ENCODE data around the gene RAB42.

The RAB42 gene

GRCh38 chr1:28591708-28592320 lies at the start of gene RAB42:
TSS of gene RAB42 (plus strand) at chr1:28592265. CDS start at chr1:28592512, 247 bp downstream.
- DNase-seq, result no peak

DNA sequence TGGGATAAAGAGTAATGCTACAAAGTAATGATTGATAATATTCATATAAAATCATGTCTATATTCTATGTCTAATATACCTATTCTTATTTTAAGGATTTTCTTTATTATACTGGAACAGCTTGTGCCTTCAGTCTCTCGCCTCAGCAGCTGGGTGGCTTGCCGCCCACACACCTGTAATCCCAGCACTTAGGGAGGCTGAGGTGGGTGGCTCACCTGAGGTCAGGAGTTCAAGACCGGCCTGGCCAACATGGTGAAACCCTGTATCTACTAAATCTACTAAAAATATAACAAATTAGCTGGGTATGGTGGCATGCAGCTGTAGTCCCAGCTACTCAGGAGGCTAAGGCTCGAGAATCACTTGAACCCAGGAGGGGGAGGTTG lies 46.8 kb upstream of the RAB42 start:
- DNase-seq, result no peak

DNA sequence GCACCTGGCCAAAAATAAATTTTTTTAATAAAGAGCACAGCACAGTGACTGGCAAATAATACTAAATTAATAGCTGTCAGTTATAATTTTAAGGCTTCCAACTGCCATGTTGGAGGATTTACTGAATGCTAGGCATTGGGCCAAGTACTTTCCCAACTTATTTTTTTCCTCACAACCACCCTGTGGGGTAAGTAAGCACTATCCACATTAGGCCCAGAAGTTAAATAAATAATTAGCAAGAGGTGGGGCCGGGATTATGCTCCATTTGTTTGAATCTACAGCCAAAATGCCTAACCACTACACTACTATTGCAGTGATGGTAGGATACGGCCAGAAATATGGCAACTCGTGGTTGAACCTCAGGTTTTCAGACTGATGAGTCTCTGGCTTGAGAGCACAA lies 43.7 kb upstream of the RAB42 start:
- no peak for DNase-seq

DNA sequence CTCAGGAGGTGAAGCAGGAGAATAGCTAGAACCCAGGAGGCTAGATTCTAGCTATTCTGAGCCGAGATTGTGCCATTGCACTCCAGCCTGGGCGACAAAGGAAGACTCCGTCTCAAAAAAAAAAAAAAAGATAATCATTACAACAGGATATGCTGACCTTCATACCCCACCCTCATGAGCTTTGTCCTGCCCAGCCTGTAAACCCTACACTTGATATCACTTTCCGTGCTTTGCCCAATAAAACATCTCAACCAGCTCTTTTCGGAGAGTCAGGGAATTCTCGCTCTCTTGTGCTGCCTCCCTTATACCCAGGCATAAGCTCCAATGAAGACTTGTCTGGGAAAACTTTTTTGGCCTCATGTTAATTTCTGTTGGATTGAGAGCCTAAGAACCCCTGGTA lies 40.7 kb upstream of the RAB42 start:
- no peak for DNase-seq

DNA sequence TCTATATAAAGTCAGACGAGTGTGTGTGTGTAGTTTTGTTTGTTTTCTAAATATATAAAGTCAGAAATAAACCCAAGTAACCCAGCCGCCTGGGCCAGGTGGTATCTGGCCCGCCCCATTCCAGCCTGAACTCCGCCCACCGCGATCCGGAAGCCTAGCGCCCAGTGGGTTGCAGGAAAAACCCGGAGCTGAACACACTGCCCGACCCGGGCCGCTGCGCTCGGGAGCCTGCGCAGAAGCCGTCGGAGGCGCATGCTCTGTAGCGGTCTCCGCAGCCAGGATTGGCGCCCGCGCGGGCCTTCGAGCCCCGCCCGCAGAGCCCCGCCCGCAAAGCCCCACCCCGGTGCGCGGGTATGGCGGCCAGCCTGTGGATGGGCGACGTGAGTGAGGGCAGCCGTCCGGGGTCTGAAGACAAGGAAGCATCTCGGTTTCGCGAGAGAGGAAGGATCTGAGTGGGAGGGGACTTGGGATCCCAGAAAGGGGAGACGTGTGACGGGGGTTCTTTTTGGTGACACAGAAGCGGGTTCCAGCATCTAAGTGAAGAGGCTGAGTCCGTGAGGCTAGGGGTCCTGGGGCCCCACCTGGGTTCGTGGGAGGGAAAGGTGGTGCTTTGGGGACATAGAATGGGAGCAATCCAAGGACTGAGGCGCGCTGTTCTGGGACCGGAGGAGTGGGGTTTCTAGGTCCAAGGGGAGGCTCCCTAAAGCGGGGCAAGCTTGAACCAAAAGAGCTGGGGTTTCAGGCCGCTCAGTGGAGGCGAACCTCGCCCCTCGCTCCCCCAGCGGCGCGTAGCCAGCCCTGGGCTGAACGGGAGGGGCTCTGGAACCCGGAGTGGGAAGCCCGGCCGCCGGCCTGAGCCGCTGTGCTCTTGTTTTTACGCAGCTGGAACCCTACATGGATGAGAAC lies 39.1 kb upstream of the RAB42 start, which contains the start of gene TRNAU1AP:
TRNAU1AP (plus strand) TSS at position 328 of the 906 bp plus-strand sequence; CDS start at position 354, 26 bp downstream.
- DNase-seq, result peak; percentile 94

- no peak for DNase-seq
These were observed 31.2 kb upstream of the RAB42 start for GRCh38 chr1:28560886-28561285.

- no peak for DNase-seq
These were observed 27.8 kb upstream of the RAB42 start for GRCh38 chr1:28564310-28564709.

DNA sequence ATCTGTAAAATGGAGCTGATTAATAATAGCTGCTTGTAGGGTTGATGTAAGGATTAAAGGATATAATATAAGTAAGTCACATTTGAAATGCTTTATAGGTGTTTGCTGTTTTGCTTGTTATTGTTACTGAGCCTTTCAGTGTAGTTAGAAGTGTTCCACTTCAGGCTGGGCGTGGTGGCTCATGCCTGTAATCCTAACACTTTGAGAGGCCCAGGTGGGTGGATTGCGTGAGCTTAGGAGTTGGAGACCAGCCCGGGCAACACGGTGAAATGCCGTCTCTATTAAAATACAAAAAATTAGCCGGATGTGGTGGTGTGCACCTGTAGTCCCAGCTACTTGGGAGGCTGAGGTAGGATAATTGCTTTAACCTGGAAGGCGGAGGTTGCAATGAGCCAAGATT lies 27.0 kb upstream of the RAB42 start:
- no peak for DNase-seq

DNA sequence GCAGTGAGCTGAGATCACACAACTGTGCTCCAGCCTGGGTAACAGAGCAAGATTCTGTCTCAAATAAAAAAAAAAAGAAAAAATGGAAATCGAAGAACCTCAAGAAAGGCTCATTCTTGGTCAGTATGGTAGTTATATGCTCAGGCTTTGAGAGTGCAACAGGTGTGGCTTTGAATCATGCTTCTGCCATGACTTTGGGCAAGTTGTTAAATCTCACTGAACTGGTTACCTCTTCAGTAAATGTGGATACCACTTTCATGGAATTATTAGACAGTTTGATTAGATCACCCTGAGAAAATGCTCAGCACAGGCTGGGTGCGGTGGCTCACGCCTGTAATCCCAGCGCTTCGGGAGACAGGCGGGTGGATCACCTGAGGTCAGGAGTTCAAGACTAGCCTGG lies 26.3 kb upstream of the RAB42 start:
- no peak for DNase-seq

- no peak for DNase-seq
These were observed 25.1 kb upstream of the RAB42 start for GRCh38 chr1:28566931-28567330.

DNA sequence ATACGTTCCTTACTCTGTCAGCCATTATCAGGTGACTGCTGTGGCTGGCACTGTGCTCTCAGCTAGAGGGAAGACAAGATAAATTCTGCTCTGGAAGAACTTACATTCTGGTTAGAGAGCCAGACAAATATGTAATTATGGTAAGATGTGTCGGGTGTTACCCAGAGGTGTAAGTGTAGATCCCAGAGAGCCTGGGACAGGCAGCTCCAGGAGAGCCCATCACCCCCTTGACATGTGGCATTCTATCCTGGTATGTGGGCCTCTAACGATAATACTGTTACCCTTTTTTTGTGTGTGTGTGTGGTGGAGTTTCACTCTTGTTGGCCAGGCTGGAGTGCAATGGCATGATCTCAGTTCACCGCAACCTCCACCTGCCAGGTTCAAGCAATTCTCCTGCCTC lies 20.2 kb upstream of the RAB42 start:
- DNase-seq, result no peak

DNA sequence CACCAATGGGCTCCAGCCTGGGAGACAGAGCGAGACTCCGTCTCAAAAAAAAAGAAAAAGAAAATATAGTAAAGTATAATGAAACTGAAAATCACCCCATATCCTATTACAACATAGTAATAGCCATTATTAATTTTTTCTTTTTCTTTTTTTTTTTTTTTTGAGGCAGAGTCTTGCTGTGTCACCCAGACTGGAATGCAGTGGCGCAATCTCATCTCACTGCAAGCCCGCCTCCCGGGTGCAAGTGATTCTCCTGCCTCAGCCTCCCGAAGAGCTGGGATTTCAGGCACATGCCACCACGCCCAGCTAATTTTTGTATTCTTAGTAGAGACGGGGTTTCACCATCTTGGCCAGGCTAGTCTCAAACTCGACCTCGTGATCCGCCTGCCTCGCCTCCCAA lies 19.2 kb upstream of the RAB42 start:
- DNase-seq, result peak; percentile 13

DNA sequence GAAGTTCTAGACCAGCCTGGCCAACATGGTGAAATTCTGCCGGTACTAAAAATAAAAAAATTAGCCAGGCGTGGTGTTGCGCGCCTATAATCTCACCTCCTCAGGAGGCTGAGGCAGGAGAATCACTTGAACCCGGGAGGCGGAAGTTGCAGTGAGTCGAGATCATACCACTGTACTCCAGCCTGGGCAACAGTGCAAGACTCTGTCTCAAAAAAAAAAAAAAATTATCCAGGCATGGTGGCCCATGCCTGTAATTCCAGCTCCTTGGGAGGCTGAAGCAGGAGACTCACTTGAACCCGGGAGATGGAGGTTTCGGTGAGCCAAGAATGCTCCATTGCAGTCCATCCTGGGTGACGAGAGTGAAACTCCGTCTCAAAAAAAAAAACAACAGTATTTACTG lies 18.5 kb upstream of the RAB42 start:
- DNase-seq, result no peak

- DNase-seq, result peak; percentile 78
These were observed 14.9 kb upstream of the RAB42 start for GRCh38 chr1:28577052-28577678.

DNA sequence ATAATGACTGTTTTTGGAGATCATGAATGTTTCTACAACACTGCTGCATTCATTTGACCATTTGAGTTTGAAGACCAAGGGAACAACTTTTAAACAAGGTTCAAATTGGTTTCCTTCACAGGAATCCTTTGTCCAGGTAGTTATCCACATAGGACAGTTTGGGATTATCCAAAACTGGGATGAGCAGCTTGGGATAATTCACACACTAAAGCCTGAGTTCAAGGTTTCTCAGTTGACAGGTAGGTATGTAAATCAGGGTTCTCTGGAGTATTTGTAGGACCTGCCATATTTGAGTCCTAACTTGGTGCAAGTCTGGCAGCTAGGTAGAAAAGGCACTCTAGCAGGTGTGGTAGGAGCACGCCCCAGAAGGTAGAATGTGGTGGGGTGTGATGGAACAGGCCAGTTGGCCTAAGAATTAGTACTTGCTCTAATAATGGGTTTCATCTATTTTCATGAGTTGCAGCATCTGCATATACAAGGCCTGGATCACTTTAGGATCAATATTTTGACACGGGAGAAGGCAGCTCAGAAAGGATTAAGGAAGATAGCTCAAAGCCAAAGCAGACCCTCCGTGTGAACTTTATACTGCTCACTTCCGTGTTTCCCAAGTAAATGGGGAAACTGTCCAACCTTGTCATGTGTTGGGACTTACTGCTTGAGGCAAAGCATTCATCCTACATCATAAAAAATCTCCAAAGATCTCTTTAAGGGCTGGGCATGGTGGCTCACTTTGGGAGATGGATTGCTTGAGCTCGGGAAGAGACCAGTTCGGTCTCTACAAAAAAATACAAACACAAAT lies 14.1 kb upstream of the RAB42 start:
- DNase-seq, result peak; percentile 35

DNA sequence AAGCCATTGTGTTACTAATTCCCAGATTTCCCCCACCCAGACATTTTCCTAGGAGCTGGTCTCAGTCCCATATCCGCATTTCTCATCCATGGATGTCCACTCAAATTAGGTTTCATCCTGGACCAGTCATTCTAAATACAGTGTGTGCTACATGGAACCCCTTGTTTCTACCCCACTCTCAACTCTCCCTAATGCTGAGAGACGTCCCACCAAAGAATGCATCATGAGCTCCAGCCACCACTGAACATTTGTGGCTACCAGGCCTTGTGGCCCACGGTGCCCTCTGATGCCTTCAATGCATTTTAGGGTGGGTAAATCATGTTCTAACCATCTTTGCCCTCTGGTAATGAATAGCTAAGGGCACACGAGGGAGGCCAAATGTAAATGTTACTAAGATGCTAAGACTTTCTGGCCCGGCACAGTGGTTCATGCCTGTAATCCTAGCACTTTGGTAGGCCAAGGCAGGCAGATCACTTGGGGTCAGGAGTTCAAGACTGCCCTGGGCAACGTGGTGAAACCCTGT lies 13.3 kb upstream of the RAB42 start:
- DNase-seq, result no peak

DNA sequence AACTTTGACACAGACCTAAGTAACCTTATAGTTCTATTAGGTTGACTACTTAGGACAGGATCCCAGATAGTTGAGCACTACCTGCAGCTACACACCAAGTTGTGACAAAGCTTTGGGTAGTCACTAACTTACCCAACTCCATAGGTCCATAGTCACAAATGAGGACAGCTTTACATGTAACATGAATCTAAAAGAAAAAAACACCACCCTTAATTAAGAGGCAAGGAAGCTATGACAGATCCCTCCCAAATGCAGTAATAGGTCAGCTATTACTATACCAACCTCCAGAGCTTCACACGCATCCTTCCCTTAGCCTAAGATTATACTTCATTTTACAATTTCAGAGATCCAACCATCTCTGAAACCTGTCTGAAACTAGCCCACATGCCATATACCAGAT lies 12.7 kb upstream of the RAB42 start:
- no peak for DNase-seq

DNA sequence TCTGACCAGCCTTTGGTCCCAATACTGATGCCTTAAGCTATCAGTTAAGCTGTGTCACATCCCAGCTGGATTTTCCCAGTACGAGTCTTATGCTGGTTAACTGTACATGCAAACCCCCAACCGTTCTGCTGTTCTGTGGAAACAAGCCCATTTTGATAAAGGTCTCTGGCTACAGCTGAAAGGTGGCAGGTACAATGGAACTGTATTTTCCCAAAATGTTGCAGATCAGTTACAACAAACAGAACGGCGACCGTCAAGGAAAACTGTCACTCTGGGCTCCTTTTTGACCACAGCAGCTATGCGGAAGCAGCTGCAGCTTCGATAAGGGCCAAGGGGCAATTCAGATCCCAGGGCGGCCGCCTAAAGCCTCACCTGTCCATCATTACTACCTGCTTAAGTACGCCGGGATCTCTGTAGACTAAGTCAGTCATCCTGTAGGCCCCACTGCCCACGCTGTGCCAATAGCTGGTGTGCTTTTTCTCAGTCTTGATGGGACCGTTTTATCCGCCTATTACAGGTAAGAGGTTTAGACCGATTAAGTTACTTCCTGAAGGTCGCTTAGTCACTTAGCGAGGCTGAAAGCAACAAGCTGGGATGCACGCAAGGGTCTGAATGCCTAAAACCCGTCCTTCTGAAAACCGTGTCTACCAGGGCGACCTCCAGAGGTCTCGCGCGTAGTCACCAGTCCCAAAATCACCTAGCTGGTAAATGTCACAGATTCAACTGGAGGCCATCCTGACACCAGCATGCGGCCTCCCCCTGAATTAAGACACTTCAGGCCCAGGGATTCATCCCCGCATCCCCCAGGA lies 11.1 kb upstream of the RAB42 start:
- DNase-seq, result peak; percentile 50

- DNase-seq, result peak; percentile 94
These were observed 10.4 kb upstream of the RAB42 start for GRCh38 chr1:28581531-28582247.

- peak; percentile 30 for DNase-seq
These were observed 9.8 kb upstream of the RAB42 start for GRCh38 chr1:28582248-28582615.

All from MV-4-11 (cell line).